Adipocyte (in vitro differentiated cells): ENCODE data around the gene TMEM156.

Experiments used
- DNase-seq: peaks from one replicate; pipeline ENCODE4 v3.0.0-alpha.2; 2015; ENCODE audit warnings: low read depth
- H3K27me3 ChIP-seq: replicated peaks from 2 replicates; pipeline ENCODE4 v1.7.0; 2013; ENCODE audit warnings: mild to moderate bottlenecking, low read length, moderate library complexity; ENCODE audit not compliant: control insufficient read depth, insufficient read depth
- H3K36me3 ChIP-seq: 2 replicates; pipeline ENCODE4 v1.7.0; 2013; ENCODE audit warnings: low read length, mild to moderate bottlenecking, moderate library complexity; ENCODE audit not compliant: control insufficient read depth, insufficient read depth, severe bottlenecking
- H3K4me1 ChIP-seq: 2 replicates; pipeline ENCODE4 v1.7.0; 2013; ENCODE audit warnings: mild to moderate bottlenecking, low read length, moderate library complexity; ENCODE audit not compliant: control insufficient read depth, insufficient read depth
- H3K4me3 ChIP-seq: 2 replicates; pipeline ENCODE4 v1.7.0; 2013; ENCODE audit warnings: mild to moderate bottlenecking, low read length, moderate library complexity
- H3K9ac ChIP-seq: 2 replicates; pipeline ENCODE4 v1.7.0; 2013; ENCODE audit warnings: mild to moderate bottlenecking, low read length, moderate library complexity
- H3K9me3 ChIP-seq: 2 replicates; pipeline ENCODE4 v1.7.0; 2013; ENCODE audit warnings: mild to moderate bottlenecking, low read length, moderate library complexity; ENCODE audit not compliant: control insufficient read depth

TMEM156 gene

GRCh38 chr4:38935391-38936073 lies 96.7 kb downstream of the TMEM156 start:
- H3K4me1 ChIP-seq = no peaks in the 10 kb centered on the region
- DNase-seq = peak; percentile 63
- H3K9me3 ChIP-seq = no peaks in the 10 kb centered on the region
- H3K36me3 ChIP-seq = peaks cover 98% of the 10 kb centered on the region
- no peaks in the 10 kb centered on the region for H3K27me3 ChIP-seq
- no peak overlapping the region for H3K9ac ChIP-seq
- H3K4me3 ChIP-seq = no peak overlapping the region

GRCh38 chr4:38931125-38931524 lies 101.1 kb downstream of the TMEM156 start:
- H3K9ac ChIP-seq = no peak overlapping the region
- H3K27me3 ChIP-seq = no peaks in the 10 kb centered on the region
- H3K4me3 ChIP-seq = no peak overlapping the region
- peaks cover 96% of the 10 kb centered on the region for H3K36me3 ChIP-seq
- no peaks in the 10 kb centered on the region for H3K9me3 ChIP-seq
- no peak for DNase-seq
- no peaks in the 10 kb centered on the region for H3K4me1 ChIP-seq

DNA sequence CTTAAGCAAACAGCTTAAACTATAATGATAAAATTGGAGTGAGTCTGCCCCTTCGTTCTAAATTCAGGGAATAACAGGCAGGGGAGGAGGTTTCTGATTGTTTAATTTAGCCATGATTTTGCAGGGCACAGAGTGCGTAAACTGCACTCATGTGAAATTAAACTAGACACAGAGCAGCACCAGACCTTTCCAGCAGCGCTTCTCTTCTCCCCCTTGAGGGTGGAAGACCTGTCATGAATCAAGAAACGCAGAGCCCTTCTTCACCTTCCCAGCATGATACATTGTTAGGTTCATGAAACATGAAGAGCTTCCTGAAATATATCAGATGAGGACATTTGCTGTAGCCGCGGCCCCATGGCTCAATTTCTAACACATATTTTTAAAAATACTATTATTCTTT lies 101.5 kb downstream of the TMEM156 start:
- H3K36me3 ChIP-seq = peaks cover 98% of the 10 kb centered on the region
- no peak overlapping the region for H3K4me3 ChIP-seq
- DNase-seq = no peak
- H3K4me1 ChIP-seq = no peaks in the 10 kb centered on the region
- no peaks in the 10 kb centered on the region for H3K9me3 ChIP-seq
- H3K27me3 ChIP-seq = no peaks in the 10 kb centered on the region
- no peak overlapping the region for H3K9ac ChIP-seq

GRCh38 chr4:38930204-38930603 lies 102.0 kb downstream of the TMEM156 start:
- Histone ChIP-seq H3K27me3 (no peaks in the 10 kb centered on the region), H3K9me3 (no peaks in the 10 kb centered on the region), H3K9ac (no peak overlapping the region), H3K4me3 (no peak overlapping the region), H3K4me1 (no peaks in the 10 kb centered on the region), H3K36me3 (peaks cover 98% of the 10 kb centered on the region)
- DNase-seq = no peak

- no peaks in the 10 kb centered on the region for H3K9me3 ChIP-seq
- no peak overlapping the region for H3K9ac ChIP-seq
- DNase-seq = no peak
- H3K4me3 ChIP-seq = no peak overlapping the region
- H3K27me3 ChIP-seq = no peaks in the 10 kb centered on the region
- peaks cover 98% of the 10 kb centered on the region for H3K36me3 ChIP-seq
- no peaks in the 10 kb centered on the region for H3K4me1 ChIP-seq
These were observed 103.2 kb downstream of the TMEM156 start for GRCh38 chr4:38928974-38929373.

- Histone ChIP-seq H3K9me3 (no peaks in the 10 kb centered on the region), H3K36me3 (peaks cover 98% of the 10 kb centered on the region), H3K27me3 (no peaks in the 10 kb centered on the region), H3K4me3 (no peak overlapping the region), H3K4me1 (no peaks in the 10 kb centered on the region), H3K9ac (no peak overlapping the region)
- DNase-seq = no peak
These were observed 103.6 kb downstream of the TMEM156 start for GRCh38 chr4:38928568-38928967.

DNA sequence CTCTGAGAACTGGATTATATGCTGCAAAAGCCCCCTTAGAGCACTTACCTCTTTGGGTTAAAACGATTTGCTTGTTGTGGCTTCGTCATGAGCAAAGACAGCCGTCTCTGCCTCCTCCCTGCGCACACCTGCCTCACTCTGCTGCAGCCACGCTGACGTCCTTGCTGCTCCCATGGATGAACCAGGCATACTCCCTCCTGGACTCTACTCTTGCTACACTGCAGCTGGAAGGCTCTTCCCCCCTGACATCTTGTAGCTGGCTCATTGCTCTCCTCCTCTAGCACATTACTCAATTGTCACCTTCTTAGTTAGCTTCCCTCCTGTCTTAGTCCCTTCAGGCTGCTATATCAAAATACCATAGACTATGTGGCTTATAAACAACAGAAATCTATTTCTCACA lies 105.3 kb downstream of the TMEM156 start:
- Histone ChIP-seq H3K4me3 (no peak overlapping the region), H3K27me3 (no peaks in the 10 kb centered on the region), H3K9ac (no peak overlapping the region), H3K36me3 (peaks cover 95% of the 10 kb centered on the region), H3K4me1 (no peaks in the 10 kb centered on the region), H3K9me3 (no peaks in the 10 kb centered on the region)
- no peak for DNase-seq

- no peak overlapping the region for H3K4me3 ChIP-seq
- H3K27me3 ChIP-seq = no peaks in the 10 kb centered on the region
- H3K9me3 ChIP-seq = no peaks in the 10 kb centered on the region
- no peaks in the 10 kb centered on the region for H3K4me1 ChIP-seq
- H3K36me3 ChIP-seq = peaks cover 95% of the 10 kb centered on the region
- no peak for DNase-seq
- no peak overlapping the region for H3K9ac ChIP-seq
These were observed 106.5 kb downstream of the TMEM156 start for GRCh38 chr4:38925492-38926413.

DNA sequence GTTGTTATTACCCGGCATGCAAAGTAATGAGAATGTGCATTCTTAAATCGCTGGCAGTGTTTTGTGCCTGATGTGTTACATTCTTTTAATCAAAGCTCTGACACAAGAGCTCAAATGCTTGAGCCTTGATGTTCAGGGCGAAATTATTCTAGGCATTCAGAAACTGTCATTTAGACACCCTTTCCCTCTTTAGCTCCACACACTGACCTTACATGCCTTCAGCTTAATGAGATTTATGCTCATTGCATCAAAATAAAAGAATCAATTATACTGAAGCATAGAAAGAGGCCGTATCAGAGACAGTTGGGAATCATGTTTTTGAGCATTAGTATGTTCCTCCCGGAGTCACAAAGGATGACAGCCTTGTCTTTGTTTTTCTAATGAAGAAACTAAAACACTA lies 107.9 kb downstream of the TMEM156 start:
- peaks cover 95% of the 10 kb centered on the region for H3K36me3 ChIP-seq
- H3K4me1 ChIP-seq = no peaks in the 10 kb centered on the region
- H3K9ac ChIP-seq = no peak overlapping the region
- no peaks in the 10 kb centered on the region for H3K9me3 ChIP-seq
- DNase-seq = no peak
- no peaks in the 10 kb centered on the region for H3K27me3 ChIP-seq
- no peak overlapping the region for H3K4me3 ChIP-seq

- Histone ChIP-seq H3K9ac (no peak overlapping the region), H3K4me1 (no peaks in the 10 kb centered on the region), H3K36me3 (peaks cover 95% of the 10 kb centered on the region), H3K4me3 (no peak overlapping the region), H3K27me3 (no peaks in the 10 kb centered on the region), H3K9me3 (no peaks in the 10 kb centered on the region)
- DNase-seq = no peak
These were observed 108.5 kb downstream of the TMEM156 start for GRCh38 chr4:38923746-38924145.

DNA sequence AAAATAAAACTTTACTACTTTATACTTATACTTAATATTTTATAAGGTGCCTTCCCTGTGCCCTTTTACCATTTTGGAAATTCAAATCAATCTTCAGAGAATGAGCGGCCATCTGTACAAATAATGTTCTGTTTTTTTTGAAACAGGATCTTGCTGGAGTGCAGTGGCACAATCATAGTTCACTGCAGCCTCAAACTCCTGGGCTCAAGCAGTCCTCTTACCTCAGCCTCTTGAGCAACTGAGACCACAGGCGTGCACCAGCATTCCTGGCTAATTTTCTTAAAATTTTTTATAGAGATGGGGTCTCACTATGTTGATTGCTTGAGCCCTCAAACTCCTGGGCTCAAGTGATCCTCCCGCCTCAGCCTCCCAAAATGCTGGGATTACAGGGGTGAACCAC lies 111.1 kb downstream of the TMEM156 start:
- peak; percentile 4 for DNase-seq
- no peaks in the 10 kb centered on the region for H3K4me1 ChIP-seq
- no peak overlapping the region for H3K9ac ChIP-seq
- H3K9me3 ChIP-seq = no peaks in the 10 kb centered on the region
- H3K4me3 ChIP-seq = no peak overlapping the region
- H3K27me3 ChIP-seq = no peaks in the 10 kb centered on the region
- peaks cover 94% of the 10 kb centered on the region for H3K36me3 ChIP-seq
